ENCODE measurements around the gene PVALEF.

- TF ChIP-seq POLR2A (IDR thresholded peaks at IDR 0.05) = no peak
- no peak for TF ChIP-seq CTCF (IDR thresholded peaks at IDR 0.05)
- TF ChIP-seq POLR2AphosphoS5 (IDR thresholded peaks at IDR 0.05) = no peak
These were observed 22.1 kb upstream of the PVALEF start for GRCh38 chr17:81143200-81143527.

Measured in gastroesophageal sphincter (tissue), 3 donors.